ENCODE data around the gene SUDS3.

GRCh38 chr12:118447181-118447580 is 70.8 kb downstream of the SUDS3 start:
- no peak for TF ChIP-seq EZH2 (IDR thresholded peaks at IDR 0.05)
- no peak for TF ChIP-seq POLR2AphosphoS5 (IDR thresholded peaks at IDR 0.05; ENCODE audit: borderline replicate concordance, low read depth, low read length)
